Activated CD8-positive, alpha-beta memory T cell treated with anti-CD3 and anti-CD28 coated beads, Interleukin-2, amount 50 U/mL, for 4 hours (primary cell): Measurements from ENCODE around the gene TUBB4A.
A peak's percentile ranks its signal among the peaks of the same experiment; 100 is the strongest.

Experiments
- DNase-seq: peaks from one replicate; pipeline ENCODE4 v3.0.0-alpha.2; 2020

The TUBB4A gene

GRCh38 chr19:6465663-6466062 is 36.4 kb downstream of the TUBB4A start:
- DNase-seq = no peak

DNA sequence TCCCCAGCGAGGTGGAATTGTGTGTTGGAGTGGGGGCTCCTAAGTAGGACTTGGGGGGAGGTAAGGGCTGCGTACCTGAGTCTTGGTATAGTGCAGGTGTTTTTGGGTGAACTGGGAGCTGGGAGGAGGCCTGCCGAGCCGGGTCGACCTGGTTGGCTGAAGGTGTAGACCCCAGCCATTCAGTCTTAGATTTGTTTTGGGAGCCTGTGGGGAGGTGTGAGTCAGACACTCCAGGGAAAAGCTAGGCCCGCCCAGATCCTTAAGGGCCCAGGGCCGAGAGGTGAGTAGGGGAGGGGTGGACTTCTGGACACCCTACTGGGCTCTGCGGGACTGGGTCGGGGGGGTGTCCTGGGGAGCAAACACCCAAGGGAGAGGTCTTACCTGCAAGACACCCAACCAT is 37.1 kb downstream of the TUBB4A start:
- no peak for DNase-seq

DNA sequence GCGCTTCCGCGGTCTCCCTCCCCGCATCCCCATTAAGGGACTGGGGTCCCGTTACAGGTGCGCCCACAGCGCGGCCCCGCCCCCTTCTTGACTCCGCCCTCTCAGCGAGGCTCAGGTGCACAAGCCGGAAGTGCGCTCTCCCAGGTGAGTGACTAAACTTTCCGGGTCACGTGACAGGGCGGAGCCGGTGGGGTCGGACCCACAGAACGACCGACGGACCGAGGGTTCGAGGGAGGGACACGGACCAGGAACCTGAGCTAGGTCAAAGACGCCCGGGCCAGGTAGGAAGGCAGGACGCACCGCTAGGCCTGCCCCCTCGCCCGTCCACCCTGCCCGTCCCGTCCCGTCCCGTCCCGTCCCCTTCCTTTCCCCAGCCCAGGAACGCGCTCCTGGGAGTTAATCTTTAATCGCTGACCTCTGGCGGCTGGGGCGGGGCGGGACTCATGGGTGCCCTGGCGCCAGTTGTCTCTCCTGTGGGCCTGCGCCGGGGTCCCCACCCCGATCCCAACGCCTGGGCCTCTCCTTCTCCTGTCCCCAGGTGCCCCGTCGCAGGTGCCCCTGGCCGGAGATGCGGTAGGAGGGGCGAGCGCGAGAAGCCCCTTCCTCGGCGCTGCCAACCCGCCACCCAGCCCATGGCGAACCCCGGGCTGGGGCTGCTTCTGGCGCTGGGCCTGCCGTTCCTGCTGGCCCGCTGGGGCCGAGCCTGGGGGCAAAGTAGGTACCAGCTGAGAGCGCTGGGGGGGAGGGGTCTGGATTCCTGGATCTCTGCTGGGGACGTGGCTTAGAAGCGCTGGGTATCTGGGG is 37.8 kb downstream of the TUBB4A start, which contains the start of gene CRB3:
CRB3 (plus strand) TSS at position 202 of the 804 bp plus-strand sequence; CDS start at position 633, 431 bp downstream.
- peak; percentile 66 for DNase-seq

GRCh38 chr19:6460099-6460884 is 41.8 kb downstream of the TUBB4A start:
- DNase-seq = peak; percentile 95

DNA sequence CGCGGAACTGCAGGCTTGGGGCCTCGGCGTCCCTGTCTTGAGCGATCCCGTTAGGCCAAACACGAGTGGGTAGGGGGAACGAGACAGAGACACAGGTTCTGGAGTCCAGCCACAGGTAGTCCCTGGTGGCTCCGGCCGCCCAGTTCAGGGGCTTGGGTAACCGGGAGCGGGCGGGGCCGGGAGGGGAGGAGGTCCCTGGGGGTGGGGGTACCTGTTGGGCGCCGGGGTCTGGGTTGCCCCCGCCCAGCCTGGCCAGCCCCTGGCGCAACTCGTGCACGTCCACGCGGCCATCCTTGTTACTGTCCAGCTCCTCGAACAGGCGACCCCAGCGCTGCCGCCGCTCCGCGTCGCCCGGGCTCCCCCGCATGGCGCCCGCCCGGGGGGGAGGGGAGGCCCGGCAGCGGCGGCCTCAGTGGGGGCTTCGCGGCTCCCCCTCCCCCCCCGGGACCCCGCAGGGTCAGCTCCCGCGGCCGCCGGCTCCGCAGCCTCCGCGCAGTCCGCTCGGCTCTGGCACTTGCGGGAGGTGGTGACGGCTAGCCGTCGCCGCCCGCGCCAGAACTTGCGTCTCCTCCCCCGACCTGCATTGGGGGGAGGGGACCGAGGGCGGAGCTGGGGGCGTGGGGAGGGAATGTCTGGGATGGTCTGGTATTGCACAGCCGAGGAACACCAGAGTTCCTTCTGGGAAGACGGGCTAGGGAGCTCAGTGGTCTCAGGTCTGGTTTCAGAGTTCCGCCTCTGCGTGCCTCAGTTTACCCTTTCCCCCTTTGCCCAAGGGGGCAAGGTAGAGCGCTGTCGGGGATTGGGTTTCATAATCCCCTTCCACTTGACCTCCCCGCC is 42.6 kb downstream of the TUBB4A start, which contains the start of gene SLC25A23:
SLC25A23 (minus strand) TSS at position 531 of the 837 bp plus-strand sequence; CDS start at position 367, 164 bp downstream.
- peak; percentile 58 for DNase-seq

GRCh38 chr19:6458695-6459261 is 43.3 kb downstream of the TUBB4A start:
- no peak for DNase-seq

DNA sequence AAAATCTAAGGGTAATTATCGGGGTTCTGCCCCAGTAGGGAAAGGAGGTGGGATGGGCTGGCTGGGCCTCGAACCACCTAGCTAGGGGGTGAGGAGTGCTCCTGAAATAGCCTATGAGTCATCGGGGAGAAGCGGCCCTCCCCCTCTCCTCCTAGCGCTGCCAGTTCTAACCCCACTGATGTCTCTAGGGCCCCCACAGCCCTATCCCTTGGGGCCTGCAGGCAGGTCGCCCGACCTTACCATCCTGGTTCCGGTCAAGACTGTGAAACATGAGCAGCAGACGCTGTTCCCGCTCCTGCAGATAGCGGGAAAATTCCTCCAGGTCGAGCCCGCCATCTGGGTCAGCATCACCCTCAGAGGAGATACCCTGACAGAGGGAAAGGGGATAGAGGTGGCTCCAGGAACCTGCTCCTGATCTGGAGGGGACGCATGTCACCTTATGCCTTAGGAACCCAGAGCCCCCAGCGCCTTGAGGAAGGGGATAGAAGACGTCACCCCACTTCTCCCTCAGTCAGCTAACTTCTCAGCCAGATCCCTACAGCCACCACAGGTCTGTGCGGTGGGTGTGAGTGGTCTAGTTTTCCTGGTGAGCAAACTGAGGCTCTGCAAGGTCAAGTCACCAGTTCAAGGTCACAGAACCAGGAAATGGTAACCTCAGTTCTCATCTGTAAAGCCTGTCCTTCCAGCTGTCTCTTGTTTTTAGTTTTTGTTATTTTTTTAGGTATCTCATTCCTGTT is 44.0 kb downstream of the TUBB4A start:
- DNase-seq = no peak

DNA sequence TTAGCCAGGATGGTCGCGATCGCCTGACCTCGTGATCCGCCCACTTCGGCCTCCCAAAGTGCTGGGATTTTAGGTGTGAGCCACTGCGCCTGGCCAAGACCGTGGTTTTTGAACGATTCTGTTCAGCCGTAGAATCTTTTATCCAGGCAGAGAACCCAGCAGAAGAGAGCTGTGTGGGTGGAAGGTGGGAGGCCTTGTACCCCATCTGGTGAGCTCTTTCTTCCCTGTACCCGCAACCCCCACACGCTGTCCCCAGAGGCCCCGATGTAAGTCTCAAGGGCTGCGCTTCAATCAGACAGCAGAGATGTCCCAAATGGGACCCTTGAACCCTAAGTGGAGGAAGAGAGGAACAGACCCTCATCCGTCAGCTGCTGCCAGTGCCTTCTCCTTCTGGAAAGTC is 46.2 kb downstream of the TUBB4A start:
- no peak for DNase-seq

GRCh38 chr19:6453951-6454565 is 48.1 kb downstream of the TUBB4A start:
- no peak for DNase-seq

GRCh38 chr19:6452899-6453298 is 49.2 kb downstream of the TUBB4A start:
- no peak for DNase-seq

GRCh38 chr19:6452223-6452614 is 49.9 kb downstream of the TUBB4A start:
- DNase-seq = no peak

DNA sequence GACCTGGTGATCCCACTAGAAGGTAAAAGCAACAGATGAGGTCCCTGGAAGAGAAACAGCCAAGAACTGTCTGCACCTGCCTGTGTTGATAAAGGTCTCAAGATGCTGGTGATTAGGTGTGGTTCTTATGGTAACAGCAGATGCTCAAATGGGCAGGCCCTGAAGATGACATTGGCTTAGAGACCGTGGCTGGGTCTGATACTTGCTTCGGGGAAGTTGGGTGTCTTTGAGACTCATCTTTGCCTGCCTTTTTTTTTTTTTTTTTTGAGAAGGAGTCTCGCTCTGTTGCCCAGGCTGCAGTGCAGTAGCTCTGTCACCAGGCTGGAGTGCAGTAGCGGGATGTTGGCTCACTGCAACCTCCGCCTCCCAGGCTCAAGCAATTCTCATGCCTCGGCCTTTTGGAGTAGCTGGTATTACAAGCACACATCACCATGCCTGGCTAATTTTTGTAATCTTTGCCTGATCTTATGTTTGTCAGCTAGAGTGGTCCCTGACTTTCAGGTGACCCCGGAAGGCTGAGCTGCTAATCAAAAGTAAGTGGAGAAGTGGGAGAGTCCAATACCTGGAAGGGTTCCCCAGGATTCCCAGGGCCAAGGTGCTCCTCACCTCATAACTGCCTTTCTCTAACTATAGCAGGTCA is 50.4 kb downstream of the TUBB4A start:
- no peak for DNase-seq

GRCh38 chr19:6450166-6450565 is 51.9 kb downstream of the TUBB4A start:
- DNase-seq = no peak

- DNase-seq = no peak
These were observed 54.1 kb downstream of the TUBB4A start for GRCh38 chr19:6448045-6448444.

GRCh38 chr19:6446452-6446851 is 55.7 kb downstream of the TUBB4A start:
- no peak for DNase-seq
